Measurements from ENCODE around the gene KDM1A.

- TF ChIP-seq, protein P1, sequence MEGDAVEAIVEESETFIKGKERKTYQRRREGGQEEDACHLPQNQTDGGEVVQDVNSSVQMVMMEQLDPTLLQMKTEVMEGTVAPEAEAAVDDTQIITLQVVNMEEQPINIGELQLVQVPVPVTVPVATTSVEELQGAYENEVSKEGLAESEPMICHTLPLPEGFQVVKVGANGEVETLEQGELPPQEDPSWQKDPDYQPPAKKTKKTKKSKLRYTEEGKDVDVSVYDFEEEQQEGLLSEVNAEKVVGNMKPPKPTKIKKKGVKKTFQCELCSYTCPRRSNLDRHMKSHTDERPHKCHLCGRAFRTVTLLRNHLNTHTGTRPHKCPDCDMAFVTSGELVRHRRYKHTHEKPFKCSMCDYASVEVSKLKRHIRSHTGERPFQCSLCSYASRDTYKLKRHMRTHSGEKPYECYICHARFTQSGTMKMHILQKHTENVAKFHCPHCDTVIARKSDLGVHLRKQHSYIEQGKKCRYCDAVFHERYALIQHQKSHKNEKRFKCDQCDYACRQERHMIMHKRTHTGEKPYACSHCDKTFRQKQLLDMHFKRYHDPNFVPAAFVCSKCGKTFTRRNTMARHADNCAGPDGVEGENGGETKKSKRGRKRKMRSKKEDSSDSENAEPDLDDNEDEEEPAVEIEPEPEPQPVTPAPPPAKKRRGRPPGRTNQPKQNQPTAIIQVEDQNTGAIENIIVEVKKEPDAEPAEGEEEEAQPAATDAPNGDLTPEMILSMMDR (conservative IDR thresholded peaks at IDR 0.05 in 1 of 2, IDR thresholded peaks at IDR 0.05 in 1 of 2; ENCODE audit: extremely low read depth in 1 of 2, insufficient read depth in 1 of 2, low read depth in 1 of 2, low read length in 2 of 2) = no peak
- no peak for TF ChIP-seq EZH2 (IDR thresholded peaks at IDR 0.05; ENCODE audit: borderline replicate concordance, low read length)
These were observed 106.9 kb downstream of the KDM1A start for GRCh38 chr1:23126200-23126599.
